ENCODE measurements around the gene SUN2. TPM values are rescaled to one million over a fixed set of nuclear protein-coding genes. Genes with fewer than 3 reads are reported as not detected.

SUN2 gene
- total and polyA plus RNA-seq, 9 of the 15 experiments (the other 6 are each of a cell fraction or from before 2014, with no cell fraction given), result 0.11 to 42.6 (median 16.7) TPM

DNA sequence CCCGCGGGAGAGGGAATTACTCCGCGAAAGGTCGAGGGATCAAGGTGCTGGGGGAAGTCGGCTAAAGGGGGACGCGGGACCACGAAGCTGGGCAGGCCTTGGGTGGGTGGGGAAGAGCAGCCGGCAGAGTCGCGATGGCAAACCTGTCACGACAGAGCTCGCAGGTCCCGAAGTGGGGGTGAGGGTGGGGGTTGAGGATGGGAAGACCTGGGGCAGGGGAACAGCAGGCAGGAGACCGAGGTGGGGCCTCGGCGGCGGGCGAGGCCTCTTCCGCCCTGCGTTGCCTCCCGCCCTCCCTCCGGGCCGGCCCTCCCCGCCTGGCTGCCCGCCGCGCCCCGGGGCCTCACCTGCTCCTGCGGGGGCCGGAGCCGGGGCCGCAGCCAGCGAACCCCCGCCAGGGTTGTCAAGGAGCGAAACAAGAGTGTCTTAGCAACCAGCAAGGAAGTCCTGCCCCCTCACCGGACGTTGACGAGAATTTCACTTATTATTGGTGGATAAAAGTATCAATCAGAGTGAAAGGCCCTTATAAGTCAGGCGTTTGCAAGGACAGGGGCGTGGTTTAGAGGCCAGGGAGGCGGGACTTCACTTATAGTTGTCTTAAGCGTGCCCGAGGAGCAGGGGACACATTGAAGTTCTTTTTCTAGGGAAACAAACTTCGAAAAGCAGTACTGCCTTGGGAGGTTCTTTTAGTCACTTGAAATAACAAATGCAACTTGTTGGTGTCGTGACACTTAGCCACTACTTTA is 38.1 kb upstream of the SUN2 start, which contains the start of gene DNAL4 (continued):
- TF ChIP-seq, protein P1, sequence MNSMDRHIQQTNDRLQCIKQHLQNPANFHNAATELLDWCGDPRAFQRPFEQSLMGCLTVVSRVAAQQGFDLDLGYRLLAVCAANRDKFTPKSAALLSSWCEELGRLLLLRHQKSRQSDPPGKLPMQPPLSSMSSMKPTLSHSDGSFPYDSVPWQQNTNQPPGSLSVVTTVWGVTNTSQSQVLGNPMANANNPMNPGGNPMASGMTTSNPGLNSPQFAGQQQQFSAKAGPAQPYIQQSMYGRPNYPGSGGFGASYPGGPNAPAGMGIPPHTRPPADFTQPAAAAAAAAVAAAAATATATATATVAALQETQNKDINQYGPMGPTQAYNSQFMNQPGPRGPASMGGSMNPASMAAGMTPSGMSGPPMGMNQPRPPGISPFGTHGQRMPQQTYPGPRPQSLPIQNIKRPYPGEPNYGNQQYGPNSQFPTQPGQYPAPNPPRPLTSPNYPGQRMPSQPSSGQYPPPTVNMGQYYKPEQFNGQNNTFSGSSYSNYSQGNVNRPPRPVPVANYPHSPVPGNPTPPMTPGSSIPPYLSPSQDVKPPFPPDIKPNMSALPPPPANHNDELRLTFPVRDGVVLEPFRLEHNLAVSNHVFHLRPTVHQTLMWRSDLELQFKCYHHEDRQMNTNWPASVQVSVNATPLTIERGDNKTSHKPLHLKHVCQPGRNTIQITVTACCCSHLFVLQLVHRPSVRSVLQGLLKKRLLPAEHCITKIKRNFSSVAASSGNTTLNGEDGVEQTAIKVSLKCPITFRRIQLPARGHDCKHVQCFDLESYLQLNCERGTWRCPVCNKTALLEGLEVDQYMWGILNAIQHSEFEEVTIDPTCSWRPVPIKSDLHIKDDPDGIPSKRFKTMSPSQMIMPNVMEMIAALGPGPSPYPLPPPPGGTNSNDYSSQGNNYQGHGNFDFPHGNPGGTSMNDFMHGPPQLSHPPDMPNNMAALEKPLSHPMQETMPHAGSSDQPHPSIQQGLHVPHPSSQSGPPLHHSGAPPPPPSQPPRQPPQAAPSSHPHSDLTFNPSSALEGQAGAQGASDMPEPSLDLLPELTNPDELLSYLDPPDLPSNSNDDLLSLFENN (IDR thresholded peaks at IDR 0.05; ENCODE audit: low read depth in 2 of 2, low read length in 2 of 2), result no peak
- TF ChIP-seq ZNF655 (CRISPR knock-in tag; IDR thresholded peaks at IDR 0.05) (no peak), CREM (IDR thresholded peaks at IDR 0.05; ENCODE audit: low read depth) (peak; percentile 48; the same call in 1 of the 2 replicates), TCF7 (IDR thresholded peaks at IDR 0.05; ENCODE audit: borderline replicate concordance) (no peak), RB1 (IDR thresholded peaks at IDR 0.05; ENCODE audit: low read depth) (peak; percentile 38; the same call in 1 of the 2 replicates), RBM15 (IDR thresholded peaks at IDR 0.05; ENCODE audit: insufficient read depth, low read length) (no peak), CSDE1 (IDR thresholded peaks at IDR 0.05) (0 out of 4 replicates have a peak, but pooled peaks of 1 of the 2 experiments have one; percentile 18), SPI1 (IDR thresholded peaks at IDR 0.05; ENCODE audit: borderline replicate concordance, low read depth, low read length) (peak; percentile 62), HDAC3 (IDR thresholded peaks at IDR 0.05; ENCODE audit: borderline replicate concordance, partially characterized antibody) (no peak), NR2C1 (IDR thresholded peaks at IDR 0.05) (no peak), NR2C1 (tag; IDR thresholded peaks at IDR 0.05) (no peak), ARID1B (IDR thresholded peaks at IDR 0.05) (no peak), ZNF121 (CRISPR knock-in tag; conservative IDR thresholded peaks at IDR 0.05) (no peak), ZNF239 (CRISPR knock-in tag; IDR thresholded peaks at IDR 0.05) (peak; percentile 61), RBM34 (IDR thresholded peaks at IDR 0.05; ENCODE audit: borderline replicate concordance, insufficient read depth, low read length) (no peak), HMGN3 (IDR thresholded peaks at IDR 0.05; ENCODE audit: borderline replicate concordance, extremely low read depth, insufficient read length, low read depth, low read length) (peak; percentile 36), EGR1 (conservative IDR thresholded peaks at IDR 0.05) (peak; percentile 65), NRF1 (conservative IDR thresholded peaks at IDR 0.05 in 1 of 2, IDR thresholded peaks at IDR 0.05 in 1 of 2) (peak; percentile 45 to 53; a peak in 2 of 4 replicates), FOXJ2 (tag; IDR thresholded peaks at IDR 0.05) (peak; percentile 95), HIVEP1 (CRISPR knock-in tag; IDR thresholded peaks at IDR 0.05) (no peak), RBM25 (IDR thresholded peaks at IDR 0.05; ENCODE audit: low read depth, low read length, severe bottlenecking) (peak; percentile 60), SIN3B (IDR thresholded peaks at IDR 0.05; ENCODE audit: low read depth) (peak; percentile 20; the same call in 1 of the 2 replicates)
- TF ChIP-seq, protein P2, sequence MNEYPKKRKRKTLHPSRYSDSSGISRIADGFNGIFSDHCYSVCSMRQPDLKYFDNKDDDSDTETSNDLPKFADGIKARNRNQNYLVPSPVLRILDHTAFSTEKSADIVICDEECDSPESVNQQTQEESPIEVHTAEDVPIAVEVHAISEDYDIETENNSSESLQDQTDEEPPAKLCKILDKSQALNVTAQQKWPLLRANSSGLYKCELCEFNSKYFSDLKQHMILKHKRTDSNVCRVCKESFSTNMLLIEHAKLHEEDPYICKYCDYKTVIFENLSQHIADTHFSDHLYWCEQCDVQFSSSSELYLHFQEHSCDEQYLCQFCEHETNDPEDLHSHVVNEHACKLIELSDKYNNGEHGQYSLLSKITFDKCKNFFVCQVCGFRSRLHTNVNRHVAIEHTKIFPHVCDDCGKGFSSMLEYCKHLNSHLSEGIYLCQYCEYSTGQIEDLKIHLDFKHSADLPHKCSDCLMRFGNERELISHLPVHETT (CRISPR knock-in tag; conservative IDR thresholded peaks at IDR 0.05 in 1 of 2, IDR thresholded peaks at IDR 0.05 in 1 of 2), result peak in 1 of 2 experiments; percentile 80; a peak in 2 of 4 replicates
